SK-N-MC (cell line): ENCODE measurements around the gene ANKRD31.
"Not testable (repeated sequence)": the region's sequence is repeated elsewhere in the genome, so short reads cannot be mapped to it uniquely, and the experiment has no call there.

ENCODE experiments used
- EZH2 ChIP-seq: fragments of 200-600 bp; sonication (generic); IDR thresholded peaks from one replicate; pipeline ENCODE4 v1.6.1; 2017; ENCODE audit warnings: antibody characterized with exemption
- FOXP2 ChIP-seq: optimal IDR thresholded peaks from 2 replicates; pipeline ENCODE3; 2011; ENCODE audit warnings: mild to moderate bottlenecking, moderate library complexity; ENCODE audit not compliant: insufficient read depth; ENCODE audit errors: extremely low read length, control extremely low read depth
- POLR2AphosphoS5 ChIP-seq: IDR thresholded peaks from 2 replicates; pipeline ENCODE4 v1.6.1; 2012; ENCODE audit warnings: mild to moderate bottlenecking, low read depth, low read length, borderline replicate concordance

DNA sequence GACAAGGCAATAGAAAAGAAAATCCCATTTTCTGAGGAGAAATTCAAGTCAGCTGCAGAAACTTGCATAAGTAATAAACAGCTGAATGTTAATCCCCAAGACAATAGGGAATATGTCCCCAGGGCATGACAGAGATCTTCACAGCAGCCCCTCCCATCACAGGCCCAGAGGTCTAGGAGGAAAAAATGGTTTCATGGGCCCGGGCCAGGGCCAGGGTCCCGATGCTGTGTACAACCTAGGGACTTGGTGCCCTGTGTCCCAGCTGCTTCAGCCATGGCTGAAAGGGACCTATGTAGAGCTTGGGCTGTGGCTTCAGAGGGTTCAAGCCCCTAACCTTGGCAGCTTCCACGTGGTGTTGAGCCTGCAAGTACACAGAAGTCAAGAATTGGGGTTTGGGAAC lies 75.2 kb downstream of the ANKRD31 start:
- not testable (repeated sequence) for TF ChIP-seq POLR2AphosphoS5, EZH2, FOXP2
